HepG2 (cell line): ENCODE measurements around the gene IL27RA. TPM values are rescaled to one million over a fixed set of nuclear protein-coding genes. Genes with fewer than 3 reads are reported as not detected.

Experiments
- ATAC-seq: fragments of 200-7000 bp; cut with Tn5 transposase; 3 replicates; pipeline ENCODE4 v1.9.1; 2020; ENCODE audit warnings: mild to moderate bottlenecking, moderate library complexity
- BruUV-seq: library from RNA; stranded (reverse); fragments of 400-500 nt; replicated peaks from 2 replicates; lab custom pipeline; 2021; lab: Mats Ljungman, UMichigan
- CTCF ChIA-PET: fragments of 300-600 bp; formaldehyde crosslinking; extraction: SDS; loops from one replicate; lab custom pipeline; 2021; ENCODE audit warnings: low total read pairs, inconsistent platforms, low intra/inter-chr PET ratio; lab: Yijun Ruan, JAX
- POLR2A ChIA-PET: fragments of 350-600 bp; sonication (Branson Sonifier 250); formaldehyde crosslinking; loops from one replicate; lab custom pipeline; 2020; ENCODE audit warnings: antibody characterized with exemption, inconsistent platforms; lab: Yijun Ruan, JAX
- DNase-seq: peaks from one replicate; pipeline ENCODE4 v3.0.0-alpha.2; 2015; ENCODE audit warnings: low spot score
- FAIRE-seq: peaks from 3 replicates; lab custom pipeline; 2011; peaks lifted over from hg19 to GRCh38; lab: Jason Lieb, UNC
- H2AFZ ChIP-seq: one replicate; pipeline ENCODE4 v1.6.1; 2011; ENCODE audit warnings: low read length, inconsistent platforms
- H3K27ac ChIP-seq: fragments of 300-600 bp; 3 replicates; pipeline ENCODE4 v1.8.0; 2011; ENCODE audit warnings: mixed run types, mild to moderate bottlenecking, mixed read lengths, low read length, inconsistent platforms; ENCODE audit not compliant: insufficient read depth; ENCODE audit errors: extremely low read length
- H3K27me3 ChIP-seq, 2 experiments: fragments of 200-600 bp in 1 of 2; 2 replicates in 1 of 2; 3 replicates in 1 of 2; pipeline versions ENCODE4 v1.6.0 to v1.8.0; 2011; ENCODE audit warnings: low read length in 2 of 2, mild to moderate bottlenecking in 2 of 2, moderate library complexity in 2 of 2, inconsistent platforms in 1 of 2; ENCODE audit not compliant: insufficient read depth in 2 of 2, control insufficient read depth in 1 of 2
- H3K36me3 ChIP-seq, 2 experiments: fragments of 200-600 bp in 1 of 2; replicated peaks in 1 of 2; 2 replicates in 1 of 2; 3 replicates in 1 of 2; pipeline versions ENCODE4 v1.5.1 to v1.8.0; 2011; ENCODE audit warnings: low read length in 2 of 2, inconsistent platforms in 1 of 2; ENCODE audit not compliant: insufficient read depth in 2 of 2, control insufficient read depth in 1 of 2
- H3K4me1 ChIP-seq: 2 replicates; pipeline ENCODE4 v1.5.1; 2012; ENCODE audit warnings: low read length, inconsistent platforms; ENCODE audit not compliant: insufficient read depth
- H3K4me2 ChIP-seq: 2 replicates; pipeline ENCODE4 v1.6.0; 2011; ENCODE audit warnings: low read depth, low read length, inconsistent platforms
- H3K4me3 ChIP-seq, 3 experiments: fragments of 200-600 bp in 1 of 3; sonication (generic), shearing (Covaris generic) in 1 of 3; replicated peaks in 1 of 3; 2 replicates each; pipeline ENCODE4 v1.5.1; 2011 to 2016; ENCODE audit warnings: low read length in 3 of 3, inconsistent platforms in 2 of 3, low read depth in 2 of 3, mild to moderate bottlenecking in 2 of 3, control low read depth in 1 of 3, mixed read lengths in 1 of 3; ENCODE audit not compliant: insufficient read depth in 1 of 3
- H3K79me2 ChIP-seq: one replicate; pipeline ENCODE4 v1.6.1; 2011; ENCODE audit warnings: low read length, inconsistent platforms; ENCODE audit not compliant: insufficient read depth
- H3K9ac ChIP-seq: 2 replicates; pipeline ENCODE4 v1.6.0; 2011; ENCODE audit warnings: mild to moderate bottlenecking, low read depth, low read length, inconsistent platforms; ENCODE audit not compliant: insufficient read depth
- H3K9me3 ChIP-seq: 2 replicates; pipeline ENCODE4 v1.5.1; 2012; ENCODE audit warnings: mild to moderate bottlenecking, low read length
- H4K20me1 ChIP-seq: 2 replicates; pipeline ENCODE4 v1.6.0; 2011; ENCODE audit warnings: inconsistent platforms, mild to moderate bottlenecking, low read length, moderate library complexity; ENCODE audit not compliant: insufficient read depth
- DR1 ChIP-seq: sonication (generic); formaldehyde crosslinking; IDR thresholded peaks from 2 replicates; pipeline ENCODE4 v1.8.0; 2021; ENCODE audit warnings: mild to moderate bottlenecking, missing genetic modification reagents, inconsistent platforms
- HDAC1 ChIP-seq: sonication (generic); formaldehyde crosslinking; IDR thresholded peaks from 2 replicates; pipeline ENCODE4 v1.5.1; 2020; ENCODE audit warnings: mild to moderate bottlenecking, missing genetic modification reagents
- HNRNPLL ChIP-seq: fragments of 200-400 bp; formaldehyde crosslinking; IDR thresholded peaks from 2 replicates; pipeline ENCODE4 v1.6.1; 2017; ENCODE audit warnings: mild to moderate bottlenecking, low read depth, low read length; ENCODE audit not compliant: poor library complexity, severe bottlenecking
- PLRG1 ChIP-seq: fragments of 450-650 bp; conservative IDR thresholded peaks from 2 replicates; pipeline ENCODE4 v1.6.1; 2016
- STAT6 ChIP-seq: sonication (generic); formaldehyde crosslinking; IDR thresholded peaks from 2 replicates; pipeline ENCODE4 v1.4.0; 2020; ENCODE audit warnings: missing genetic modification reagents, mild to moderate bottlenecking, borderline replicate concordance
- ZBTB43 ChIP-seq: sonication (generic); formaldehyde crosslinking; conservative IDR thresholded peaks from 2 replicates; pipeline ENCODE4 v1.4.0; 2020; ENCODE audit warnings: missing genetic modification reagents
- ZNF260 ChIP-seq: sonication (generic); formaldehyde crosslinking; IDR thresholded peaks from 2 replicates; pipeline ENCODE4 v1.4.0; 2020; ENCODE audit warnings: missing genetic modification reagents, low read depth, mild to moderate bottlenecking, borderline replicate concordance
- ZNF460 ChIP-seq: sonication (generic); formaldehyde crosslinking; IDR thresholded peaks from 2 replicates; pipeline ENCODE4 v1.5.1; 2020; ENCODE audit warnings: missing genetic modification reagents, mild to moderate bottlenecking, borderline replicate concordance
- WGBS: methylation state at CpG from one replicate; pipeline ENCODE4 v1.1.6; 2017; ENCODE audit warnings: low lambda C conversion rate; 5-methylcytosine and 5-hydroxymethylcytosine counted together
- in situ Hi-C: cut with HindIII; loops from 2 replicates; pipeline ENCODE4 v1.10.0; 2017; ENCODE audit warnings: low pct_unique_long_range_greater_than_20kb; ENCODE audit not compliant: extremely low pct_ligation_motif_present
- intact Hi-C: fragments of 100-400 bp; cut with micrococcal nuclease; formaldehyde crosslinking; loops from one replicate; pipeline ENCODE4 v1.10.0; 2022; ENCODE audit not compliant: unreplicated experiment
- polyA plus RNA-seq, 8 experiments: library from polyadenylated mRNA; depleted of rRNA in 3 of 8; stranded (reverse) in 7 of 8; unstranded in 1 of 8; fragments of >200 nt; fragmentation: Illumina TruSeq in 4 of 8; extraction: Trizol in 4 of 8; gene quantifications; 2 replicates each; pipeline versions ENCODE4 v1.2.1 to v1.2.3, GENCODE V29; 2011 to 2016; ENCODE audit warnings: low read depth in 4 of 8, missing spikeins in 1 of 8, mixed read lengths in 1 of 8; ENCODE audit not compliant: insufficient read depth in 1 of 8
- total RNA-seq, 5 experiments: library from RNA; depleted of rRNA; stranded (reverse); fragments of >200 nt; fragmentation: Illumina TruSeq; extraction: Trizol; gene quantifications; 2 replicates each; pipeline ENCODE4 v1.2.3, GENCODE V29; 2016; ENCODE audit warnings: low read depth in 1 of 5

IL27RA gene
- total and polyA plus RNA-seq, 2 of the 13 experiments (the other 11 are each of a cell fraction or from before 2014, with no cell fraction given): 3.5 to 8.1 TPM

DNA sequence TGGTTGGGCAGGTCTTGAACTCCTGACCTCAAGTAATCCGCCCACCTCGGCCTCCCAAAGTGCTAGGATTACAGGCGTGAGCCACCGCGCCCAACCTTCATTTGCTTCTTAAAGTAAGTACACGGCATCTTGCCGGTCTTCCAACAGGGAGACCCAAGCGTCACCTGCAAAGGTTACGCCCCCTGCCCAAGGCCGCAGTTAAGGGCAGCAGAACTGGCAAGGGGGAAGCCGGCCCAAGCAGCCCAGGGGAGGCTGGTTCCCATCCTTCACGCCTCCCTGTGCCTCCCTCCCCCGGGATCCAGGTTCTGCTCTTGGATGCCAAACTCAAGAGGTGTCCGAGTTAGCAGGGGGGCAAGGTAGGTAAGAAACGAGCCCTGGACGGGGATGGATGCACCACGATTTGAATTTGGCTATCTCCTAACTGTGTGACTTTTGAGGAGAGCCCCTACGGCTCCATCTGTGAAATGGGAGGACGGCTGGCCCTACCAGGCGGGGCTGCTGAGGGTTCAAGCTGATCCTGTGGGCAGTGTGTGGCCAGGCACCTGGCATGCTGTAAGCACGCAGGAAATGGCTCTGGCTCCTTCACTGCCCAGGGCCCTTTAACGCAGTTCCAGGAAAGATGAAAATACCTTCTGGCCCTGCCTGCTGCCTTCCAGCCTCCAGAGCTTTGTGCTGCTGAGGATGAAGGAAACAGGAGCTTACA lies 34.5 kb upstream of the IL27RA start (continued):
- TF ChIP-seq STAT6 (CRISPR knock-in tag): no peak

DNA sequence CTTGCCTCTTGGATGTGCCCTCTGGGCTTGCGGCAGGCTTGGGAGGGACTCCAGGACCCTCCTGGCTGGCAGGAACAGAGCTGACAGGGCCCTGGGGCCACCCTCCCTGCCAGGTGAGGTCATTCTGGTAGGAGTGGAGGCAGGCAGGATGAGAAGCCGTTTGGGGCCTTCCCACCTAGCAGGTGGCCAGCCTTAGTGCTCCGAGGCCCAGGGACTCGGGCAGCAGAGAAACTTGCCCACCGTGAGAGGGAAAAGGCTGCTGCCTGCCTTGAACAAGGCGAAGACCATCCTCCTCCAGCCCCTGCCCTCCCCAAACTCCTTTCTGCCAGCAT lies 34.0 kb upstream of the IL27RA start:
- no peak overlapping the region for H3K9ac ChIP-seq
- in situ Hi-C loops: no loop called here
- POLR2A ChIA-PET: no interaction called here

More for the DNA sequence above, 34.0 kb upstream of the IL27RA start:
- Histone ChIP-seq H3K9me3 (no peaks in the 10 kb centered on the region), H4K20me1 (no peaks in the 10 kb centered on the region; the same call in 1 of the 2 replicates), H3K27me3 (no peaks in the 10 kb centered on the region), H3K27ac (no peak overlapping the region), H2AFZ (no peak overlapping the region), H3K4me3 (no peak overlapping the region), H3K4me1 (no peaks in the 10 kb centered on the region), H3K79me2 (no peaks in the 10 kb centered on the region), H3K36me3 (peaks cover 9 to 21% of the 10 kb centered on the region in 2 experiments; a peak in 4 of 5 replicates), H3K4me2 (no peak overlapping the region)
- WGBS: no CpG with 5 or more reads among the region's 6 CpGs
- TF ChIP-seq ZBTB43 (CRISPR knock-in tag) (no peak), ZNF260 (CRISPR knock-in tag) (no peak), HNRNPLL (no peak), PLRG1 (no peak), HDAC1 (CRISPR knock-in tag) (no peak), DR1 (CRISPR knock-in tag) (no peak), ZNF460 (no peak)
- DNase-seq (no peak), ATAC-seq (no peak), FAIRE-seq (no peak)
- no TSS peak for BruUV-seq
- intact Hi-C loops: no loop called here
- CTCF ChIA-PET: no interaction called here
